Fibroblast of skin of left quadriceps (primary cell): ENCODE data around the gene ARL16.

Experiments
- DNase-seq, 2 experiments: peaks; one replicate each; pipeline ENCODE4 v3.0.0-alpha.2; 2013; ENCODE audit warnings: low read depth in 2 of 2

The ARL16 gene

GRCh38 chr17:81712468-81713003 is 28.9 kb upstream of the ARL16 start:
- no peak for DNase-seq

- DNase-seq = peak; percentile 42 to 43
Measured at GRCh38 chr17:81711814-81712467, 28.3 kb upstream of the ARL16 start, which contains the start of gene SLC25A10. Gene SLC25A10, plus strand, starts transcription at chr17:81712284. Its CDS starts 143 bp downstream, at chr17:81712427.

DNA sequence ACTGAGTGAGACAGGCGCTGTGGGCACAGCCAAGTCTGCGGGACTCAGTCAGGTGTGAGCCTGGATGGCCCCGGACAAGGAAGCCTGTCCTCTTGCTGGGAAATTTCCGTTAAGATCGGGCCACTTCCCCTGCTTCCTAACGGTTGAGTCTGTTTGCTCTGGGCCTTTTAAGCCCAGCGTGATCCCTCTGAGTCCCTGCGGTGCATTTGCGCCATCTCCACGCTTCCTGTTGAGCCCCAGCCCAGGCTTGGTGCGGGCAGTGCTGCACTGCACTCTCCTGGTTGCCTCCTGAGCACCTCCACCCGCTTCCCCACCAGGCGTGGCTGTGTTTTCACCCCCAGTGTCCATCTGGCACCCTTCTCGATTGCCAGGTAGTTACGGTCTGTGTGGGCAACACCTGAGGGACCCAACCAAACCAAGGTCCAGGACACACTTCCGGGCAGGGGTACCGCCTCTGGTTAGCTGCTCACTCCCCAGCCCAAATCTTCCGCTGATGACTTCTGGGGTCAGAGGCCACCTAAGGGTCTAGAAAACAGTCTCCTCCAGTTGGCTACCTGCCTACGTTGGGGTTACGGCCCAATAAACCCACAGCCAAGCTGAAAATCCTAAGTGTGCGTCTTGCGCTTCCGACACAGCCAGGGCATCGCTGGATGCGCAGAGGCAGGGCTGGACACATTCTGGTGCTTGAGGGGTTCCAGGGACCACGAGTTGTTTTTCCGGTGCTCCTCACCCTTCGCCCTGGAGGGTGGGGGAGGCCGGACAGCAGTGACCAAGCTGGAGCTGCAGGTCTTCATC is 27.1 kb upstream of the ARL16 start:
- DNase-seq = no peak

DNA sequence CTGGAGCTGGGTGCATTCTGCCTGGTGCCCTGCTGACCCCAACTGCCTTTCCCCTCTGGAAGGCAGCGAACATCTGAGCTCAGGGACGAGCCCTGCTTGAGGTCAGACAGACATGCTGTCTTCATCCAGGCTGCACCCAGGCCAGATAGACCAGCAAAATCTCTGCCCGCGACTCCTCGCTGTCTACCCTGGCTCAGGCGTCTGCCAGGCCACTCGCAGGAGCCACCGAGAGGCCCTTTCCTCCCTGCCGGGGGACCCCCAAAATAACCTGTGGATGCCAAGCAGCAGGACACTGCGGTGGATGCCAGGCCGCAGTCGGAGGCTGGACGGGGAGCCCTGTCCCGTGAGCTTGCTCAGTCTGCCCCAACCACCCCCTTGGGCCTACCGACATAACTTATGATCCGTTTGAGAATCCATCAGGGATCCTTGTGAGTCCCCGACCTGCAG is 25.2 kb upstream of the ARL16 start:
- no peak for DNase-seq

GRCh38 chr17:81707725-81708646 is 24.4 kb upstream of the ARL16 start:
- no peak for DNase-seq

- DNase-seq = no peak
Measured at GRCh38 chr17:81706757-81707624, 23.4 kb upstream of the ARL16 start.

DNA sequence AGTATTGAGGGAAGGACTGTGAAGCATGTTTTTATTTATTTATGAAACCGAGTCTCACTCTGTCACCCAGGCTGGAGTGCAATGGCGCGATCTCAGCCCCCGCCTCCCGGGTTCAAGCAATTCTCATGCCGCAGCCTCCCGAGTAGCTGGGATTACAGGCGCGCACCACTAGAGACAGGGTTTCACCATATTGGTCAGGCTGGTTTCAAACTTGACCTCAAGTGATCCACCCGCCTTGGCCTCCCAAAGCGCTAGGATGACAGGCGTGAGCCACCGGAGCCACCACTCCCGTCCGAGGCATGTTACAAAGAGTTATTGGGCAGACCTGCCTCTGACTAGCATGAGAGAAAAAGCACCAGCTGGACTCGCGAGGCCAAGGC is 22.6 kb upstream of the ARL16 start:
- DNase-seq = no peak

DNA sequence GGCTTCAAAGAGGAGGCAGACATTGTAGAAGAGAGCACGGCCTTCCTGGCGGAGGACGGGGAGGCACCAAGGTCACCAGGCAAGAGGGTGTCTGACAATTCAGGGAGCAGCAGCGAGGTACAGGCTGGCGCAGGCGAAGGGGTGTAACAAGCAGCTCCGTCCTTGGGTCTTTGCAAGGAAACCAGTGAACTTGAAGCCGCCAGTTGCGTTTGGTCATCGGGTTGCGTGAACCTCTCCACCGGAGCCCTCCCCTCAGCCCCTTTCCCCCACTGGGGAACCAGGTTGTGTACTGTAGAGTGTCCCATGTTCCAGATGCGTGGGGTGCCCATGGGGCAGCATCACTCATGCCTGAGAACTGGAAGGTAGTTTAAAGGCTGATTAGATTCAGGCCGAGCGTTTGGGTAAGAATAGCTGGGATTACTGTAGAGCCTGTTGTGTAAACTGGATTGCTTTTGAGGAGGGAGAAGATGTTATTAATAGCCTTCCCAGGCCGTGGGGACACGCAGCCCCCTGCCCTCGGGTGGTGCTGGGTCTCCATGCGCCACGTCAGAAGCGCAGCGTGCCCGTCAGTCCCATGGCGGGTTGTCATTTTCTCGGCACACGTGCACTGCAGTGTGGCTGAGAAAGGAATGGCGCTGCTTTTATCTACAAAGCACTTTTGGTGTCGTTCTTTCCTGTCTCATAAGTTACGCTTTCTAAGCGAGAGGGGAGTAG is 22.1 kb upstream of the ARL16 start:
- no peak for DNase-seq

DNA sequence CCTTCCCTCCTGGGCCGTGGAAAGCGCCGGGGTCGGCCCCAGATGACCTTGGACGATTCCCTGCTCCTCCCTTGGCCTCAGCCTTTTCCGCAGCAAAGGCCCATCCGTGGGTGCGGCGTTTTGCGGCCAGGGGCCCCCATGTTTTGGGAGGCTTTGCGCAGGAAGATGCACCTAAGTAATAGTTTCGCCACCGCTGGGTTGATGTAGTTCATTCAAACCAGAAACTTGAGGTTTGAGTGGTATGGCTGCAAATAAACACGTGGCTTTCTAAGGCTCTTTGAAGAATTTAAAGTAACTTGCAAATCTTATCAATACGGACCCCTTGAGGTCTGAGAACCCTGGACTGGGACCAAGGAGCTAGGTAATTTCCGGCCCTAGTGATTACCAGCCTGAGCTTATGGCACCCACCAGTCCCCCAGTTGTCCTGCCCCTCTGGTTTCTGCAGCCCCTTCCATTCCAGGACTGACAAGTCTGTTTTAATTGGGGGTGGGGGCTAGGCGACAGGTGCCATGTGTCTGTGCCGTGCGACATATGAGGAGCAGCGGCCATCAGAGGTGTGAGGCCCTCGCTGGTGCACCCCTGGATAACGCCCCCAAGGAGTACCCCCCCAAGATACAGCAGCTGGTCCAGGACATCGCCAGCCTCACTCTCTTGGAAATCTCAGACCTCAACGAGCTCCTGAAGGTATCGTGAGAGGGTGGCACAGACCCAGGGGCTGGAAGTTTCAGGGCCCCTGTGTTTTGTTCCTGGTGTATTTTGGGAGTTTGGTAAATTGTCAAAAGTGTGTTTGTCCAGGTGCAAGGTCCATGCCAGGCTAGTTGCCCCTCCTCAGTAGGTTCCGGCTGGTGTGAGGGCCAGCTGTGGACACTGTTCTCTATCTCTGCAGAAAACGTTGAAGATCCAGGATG is 20.4 kb upstream of the ARL16 start:
- DNase-seq = no peak

- peak; percentile 74 to 75 for DNase-seq
Measured at GRCh38 chr17:81702934-81703746, 19.5 kb upstream of the ARL16 start, which contains the start of gene MRPL12. Gene MRPL12, plus strand, starts transcription at chr17:81703367. Its CDS starts 135 bp downstream, at chr17:81703502.

GRCh38 chr17:81701288-81702071 is 17.9 kb upstream of the ARL16 start:
- DNase-seq = no peak

DNA sequence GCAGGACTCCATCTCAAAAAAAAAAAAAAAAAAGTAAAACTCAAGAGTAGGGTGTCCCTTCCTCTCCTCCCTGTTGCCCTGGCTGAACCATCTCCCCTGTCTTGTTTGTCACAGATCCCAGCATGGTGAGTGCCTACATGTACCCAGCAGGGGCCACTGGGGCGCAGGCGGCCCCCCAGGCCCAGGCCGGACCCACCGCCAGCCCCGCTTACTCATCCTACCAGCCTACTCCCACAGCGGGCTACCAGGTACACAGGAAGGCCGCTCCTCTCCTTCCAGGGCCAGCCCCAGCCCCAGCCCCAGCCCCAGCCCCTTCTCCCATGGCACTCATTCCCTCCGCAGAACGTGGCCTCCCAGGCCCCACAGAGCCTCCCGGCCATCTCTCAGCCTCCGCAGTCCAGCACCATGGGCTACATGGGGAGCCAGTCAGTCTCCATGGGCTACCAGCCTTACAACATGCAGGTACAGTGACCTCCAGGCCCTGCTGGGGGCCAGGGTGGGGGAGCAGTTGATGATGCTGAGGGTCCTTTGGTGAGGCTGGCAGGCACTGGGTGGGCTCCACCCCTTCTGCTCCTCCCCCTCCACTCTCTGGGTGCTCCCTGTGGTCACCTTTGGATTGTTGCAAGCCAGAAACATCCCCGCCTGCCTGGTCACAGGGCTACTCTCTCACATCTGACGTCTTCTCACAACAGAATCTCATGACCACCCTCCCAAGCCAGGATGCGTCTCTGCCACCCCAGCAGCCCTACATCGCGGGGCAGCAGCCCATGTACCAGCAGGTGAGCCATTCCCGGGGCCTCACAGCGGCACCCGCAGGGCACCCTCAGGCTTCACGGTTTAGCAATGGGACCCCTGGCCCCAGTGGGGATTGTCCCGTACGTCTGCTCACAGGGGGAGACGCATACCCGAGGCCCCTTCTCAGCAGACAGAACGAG is 17.0 kb upstream of the ARL16 start:
- DNase-seq = no peak

DNA sequence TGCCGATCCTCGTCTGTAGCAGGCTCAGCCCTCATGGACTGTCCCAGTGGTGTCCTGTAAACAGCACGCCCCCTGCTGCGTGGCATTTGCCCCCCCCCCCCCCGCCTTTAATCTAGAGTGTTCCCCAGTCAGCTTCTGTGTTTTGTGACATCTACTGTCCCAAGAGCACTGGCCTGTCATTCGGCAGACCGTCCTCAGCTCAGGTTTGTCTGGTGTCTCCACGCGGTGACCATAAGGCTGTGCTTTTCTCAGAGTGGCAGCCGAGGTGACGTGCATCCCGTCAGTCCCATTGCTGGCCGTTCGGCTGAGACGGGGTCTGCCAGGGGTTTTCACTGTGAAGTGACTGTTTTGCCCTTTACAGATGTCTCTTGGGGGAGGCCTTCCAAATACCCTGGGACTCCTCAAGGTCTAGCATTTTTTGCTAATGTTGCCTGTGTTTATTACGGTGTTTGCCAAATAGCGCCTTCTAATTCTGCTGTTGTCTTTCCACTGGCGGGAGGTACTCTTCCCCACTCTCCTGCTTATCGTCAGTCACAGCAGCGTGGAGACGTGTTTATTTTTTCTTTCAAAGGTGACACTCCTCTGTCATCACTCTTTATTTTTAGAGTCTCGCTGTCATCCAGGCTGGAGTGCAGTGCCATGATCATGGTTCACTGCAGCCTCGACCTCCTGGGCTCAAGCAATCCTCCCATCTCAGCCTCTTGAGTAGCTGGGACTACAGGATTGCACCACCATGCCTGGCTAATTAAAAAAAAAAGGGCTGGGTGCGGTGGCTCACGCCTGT is 13.9 kb upstream of the ARL16 start:
- DNase-seq = no peak

GRCh38 chr17:81696218-81696941 is 12.8 kb upstream of the ARL16 start:
- DNase-seq = no peak

DNA sequence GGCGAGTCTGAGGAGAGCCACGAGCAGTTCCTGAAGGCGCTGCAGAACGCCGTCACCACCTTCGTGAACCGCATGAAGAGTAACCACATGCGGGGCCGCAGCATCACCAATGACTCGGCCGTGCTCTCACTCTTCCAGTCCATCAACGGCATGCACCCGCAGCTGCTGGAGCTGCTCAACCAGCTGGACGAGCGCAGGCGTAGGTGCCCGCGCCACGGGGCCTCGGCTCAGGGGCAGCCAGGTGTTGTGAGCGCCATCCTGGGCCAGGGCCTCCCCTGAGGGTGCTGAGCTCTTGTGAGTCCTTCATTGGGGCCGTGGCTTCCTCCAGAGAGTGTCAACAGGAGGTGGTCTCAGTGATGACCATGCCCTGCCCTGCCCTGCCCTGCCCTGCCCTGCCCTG is 12.2 kb upstream of the ARL16 start:
- DNase-seq = no peak
